HG03521 (cell line): ENCODE data around the gene QRICH2.
"Not testable (repeated sequence)": the region's sequence is repeated elsewhere in the genome, so short reads cannot be mapped to it uniquely, and the experiment has no call there.

Experiments
- ATAC-seq: cut with Tn5 transposase; IDR thresholded peaks from one replicate; pipeline ENCODE4 v1.9.1; 2021; ENCODE audit warnings: mild to moderate bottlenecking, moderate library complexity; ENCODE audit not compliant: unreplicated experiment

Gene QRICH2

GRCh38 chr17:76307966-76308338, at the start of gene QRICH2:
Gene QRICH2 (minus strand): TSS chr17:76308276. CDS start chr17:76307998, 278 bp downstream.
- ATAC-seq = no peak

GRCh38 chr17:76357597-76358158, 49.6 kb upstream of the QRICH2 start:
- ATAC-seq = no peak

GRCh38 chr17:76356803-76357456, 48.9 kb upstream of the QRICH2 start:
- ATAC-seq = no peak

- ATAC-seq = no peak
Observed at GRCh38 chr17:76354747-76355310, 46.8 kb upstream of the QRICH2 start.

- no peak for ATAC-seq
Observed at GRCh38 chr17:76354317-76354729, 46.2 kb upstream of the QRICH2 start.

GRCh38 chr17:76353599-76354316, 45.7 kb upstream of the QRICH2 start, which contains the start of gene PRPSAP1:
Gene PRPSAP1 (minus strand): TSS chr17:76353916. CDS start chr17:76353703, 213 bp downstream.
- ATAC-seq = peak; percentile 79

GRCh38 chr17:76353004-76353598, 45.0 kb upstream of the QRICH2 start:
- ATAC-seq = peak; percentile 12

- no peak for ATAC-seq
Observed at GRCh38 chr17:76351526-76352071, 43.5 kb upstream of the QRICH2 start.

GRCh38 chr17:76350463-76350862, 42.4 kb upstream of the QRICH2 start:
- ATAC-seq = no peak

- ATAC-seq = not testable (repeated sequence)
Observed at GRCh38 chr17:76346936-76347335, 38.9 kb upstream of the QRICH2 start.

- ATAC-seq = no peak
Observed at GRCh38 chr17:76345377-76345974, 37.4 kb upstream of the QRICH2 start.

- no peak for ATAC-seq
Observed at GRCh38 chr17:76343106-76343505, 35.0 kb upstream of the QRICH2 start.

GRCh38 chr17:76341301-76341700, 33.2 kb upstream of the QRICH2 start:
- ATAC-seq = no peak

- no peak for ATAC-seq
Observed at GRCh38 chr17:76337413-76337777, 29.3 kb upstream of the QRICH2 start.

GRCh38 chr17:76336756-76337412, 28.8 kb upstream of the QRICH2 start:
- ATAC-seq = no peak

- ATAC-seq = no peak
Observed at GRCh38 chr17:76335716-76336381, 27.8 kb upstream of the QRICH2 start.

GRCh38 chr17:76333673-76334505, 25.8 kb upstream of the QRICH2 start:
- ATAC-seq = no peak

- ATAC-seq = no peak
Observed at GRCh38 chr17:76331083-76331482, 23.0 kb upstream of the QRICH2 start.

GRCh38 chr17:76329664-76330063, 21.6 kb upstream of the QRICH2 start:
- no peak for ATAC-seq
